ENCODE results near the gene PRDM16.

The PRDM16 gene

DNA sequence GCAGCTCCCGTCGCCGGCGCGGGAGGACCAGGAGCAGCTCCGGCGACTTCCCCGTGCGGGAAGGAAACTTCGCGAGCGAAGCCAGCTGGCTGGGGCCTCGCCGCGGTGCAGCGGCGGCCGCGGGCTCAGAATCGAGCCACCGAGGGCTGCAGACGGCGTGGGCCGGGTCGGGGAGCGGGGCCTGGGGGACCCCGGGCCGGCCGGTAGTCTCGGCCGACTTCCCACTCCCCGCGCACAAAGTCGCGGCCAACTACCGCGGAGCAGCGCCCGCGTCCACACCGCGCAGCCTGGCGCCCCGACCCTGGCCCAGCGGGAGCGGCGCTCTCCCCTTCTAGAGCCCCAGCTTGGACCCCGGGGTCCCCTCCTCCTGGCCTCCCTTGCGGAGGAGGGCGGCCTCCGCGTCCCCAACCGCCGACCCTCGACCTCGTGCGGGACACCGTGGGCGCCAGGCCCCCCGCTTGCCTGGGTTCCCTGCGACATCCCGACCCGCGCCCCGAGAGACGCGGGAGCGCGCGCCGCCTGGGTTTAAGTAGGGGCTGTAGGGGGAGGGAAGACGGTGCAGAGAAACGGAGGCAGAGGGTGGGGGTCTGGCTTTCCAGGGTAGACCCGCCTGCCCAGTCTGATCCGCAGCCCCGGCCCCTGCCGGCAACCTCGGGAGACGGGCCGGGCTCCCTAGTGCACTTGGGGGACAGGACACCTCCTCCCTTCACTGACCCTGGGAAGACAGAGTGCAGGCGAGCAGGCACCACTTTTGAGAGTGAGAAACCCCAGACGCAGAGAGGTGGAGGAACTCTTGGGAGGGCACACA is 4.7 kb downstream of the PRDM16 start:
- H3K27ac ChIP-seq, result no peak overlapping the region
- H3K9me3 ChIP-seq, result no peaks in the 10 kb centered on the region
- H3K36me3 ChIP-seq, result no peaks in the 10 kb centered on the region
- peaks cover 99% of the 10 kb centered on the region for H3K27me3 ChIP-seq
- H3K4me1 ChIP-seq, result peaks cover 4% of the 10 kb centered on the region
- no peak for TF ChIP-seq Cebpa-rat (IDR thresholded peaks at IDR 0.05)
- H3K9ac ChIP-seq, result no peak overlapping the region
- no peak overlapping the region for H3K4me3 ChIP-seq
- no peak overlapping the region for H3K4me2 ChIP-seq
- H4K20me1 ChIP-seq, result peaks cover 92% of the 10 kb centered on the region

DNA sequence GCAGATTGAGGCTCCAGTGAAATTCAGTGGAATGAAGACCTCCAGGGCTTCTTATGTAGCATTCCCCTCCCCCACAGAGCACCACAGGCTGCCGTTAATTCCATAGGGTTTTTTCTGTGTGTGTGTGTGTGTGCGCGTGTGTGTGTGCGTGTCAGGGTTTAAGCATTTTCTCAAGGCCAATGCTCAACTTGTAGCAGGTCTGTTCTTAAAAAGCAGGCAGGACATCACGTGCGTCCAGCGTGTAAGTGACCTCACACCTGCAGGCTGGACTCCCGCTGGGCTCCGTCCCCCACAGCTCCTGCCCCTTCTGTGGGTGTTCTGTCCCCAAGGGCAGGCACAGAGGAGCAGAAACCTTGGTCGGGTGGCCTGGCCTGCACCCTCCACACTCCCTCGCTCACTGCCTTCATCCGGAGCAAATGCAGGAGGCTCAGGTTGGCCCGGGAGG is 5.3 kb downstream of the PRDM16 start:
- TF ChIP-seq Cebpa-rat (IDR thresholded peaks at IDR 0.05), result no peak
- Histone ChIP-seq H3K4me2 (no peak overlapping the region), H4K20me1 (peaks cover 95% of the 10 kb centered on the region), H3K27ac (no peak overlapping the region), H3K27me3 (peaks cover 99% of the 10 kb centered on the region), H3K36me3 (no peaks in the 10 kb centered on the region), H3K4me3 (no peak overlapping the region), H3K9me3 (no peaks in the 10 kb centered on the region), H3K4me1 (no peaks in the 10 kb centered on the region), H3K9ac (no peak overlapping the region)

DNA sequence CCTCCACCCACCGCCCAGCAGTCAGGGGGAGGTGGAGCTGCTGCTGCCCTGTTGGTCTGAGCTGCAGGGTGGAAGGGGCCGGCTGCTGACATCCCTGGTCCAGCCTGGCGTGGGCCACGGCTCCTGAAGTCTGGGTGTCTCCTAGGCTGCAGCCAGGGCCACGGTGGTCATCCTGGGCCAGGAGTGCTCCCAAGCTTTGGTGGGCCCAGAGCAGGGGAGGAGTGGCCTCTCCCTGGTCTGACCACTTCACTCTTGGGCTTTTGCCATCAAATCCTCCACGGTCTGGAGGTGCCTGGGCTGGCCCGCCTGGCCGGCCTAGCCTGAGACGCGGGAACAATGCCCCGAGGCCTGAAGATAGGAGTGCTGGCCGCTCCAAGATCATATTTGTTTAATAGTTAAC is 5.8 kb downstream of the PRDM16 start:
- Histone ChIP-seq H3K4me1 (no peaks in the 10 kb centered on the region), H3K9ac (no peak overlapping the region), H3K4me2 (no peak overlapping the region), H4K20me1 (peaks cover 98% of the 10 kb centered on the region), H3K27ac (no peak overlapping the region), H3K27me3 (peaks cover 100% of the 10 kb centered on the region), H3K4me3 (no peak overlapping the region), H3K9me3 (no peaks in the 10 kb centered on the region), H3K36me3 (no peaks in the 10 kb centered on the region)
- no peak for TF ChIP-seq Cebpa-rat (IDR thresholded peaks at IDR 0.05)

DNA sequence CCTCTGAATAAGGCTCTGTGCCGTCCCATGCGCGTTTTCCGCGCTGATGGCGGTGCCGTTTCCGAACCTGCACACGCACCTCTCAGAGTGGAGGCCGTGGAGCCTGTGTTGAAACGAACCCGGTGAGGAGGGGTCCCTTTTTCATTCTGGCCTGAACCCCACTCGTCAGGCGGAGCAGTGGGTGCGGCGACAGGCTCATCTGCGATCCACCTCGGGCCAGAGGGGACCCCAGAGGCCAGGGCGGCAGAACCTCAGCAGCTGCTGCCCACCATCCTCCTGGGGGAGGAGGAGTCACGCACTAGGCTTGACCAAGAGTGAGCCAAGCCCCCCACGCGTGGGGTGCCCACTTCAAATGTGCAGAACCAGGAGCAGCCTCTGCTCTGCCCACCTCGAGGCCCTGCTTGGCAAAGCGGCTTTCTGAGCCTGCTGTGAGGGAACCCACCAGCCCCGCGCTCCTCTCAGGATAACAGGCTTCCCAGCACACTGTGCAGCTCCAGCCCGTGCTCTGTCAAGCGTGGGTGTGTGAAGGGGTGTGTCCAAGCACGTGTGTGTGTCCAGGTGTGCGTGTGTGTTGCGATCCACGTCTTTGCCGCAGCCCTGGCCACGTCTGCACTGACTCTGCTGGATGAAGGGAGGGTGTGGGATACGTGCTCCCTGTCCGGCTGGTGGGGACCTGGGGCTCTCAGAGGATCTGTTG is 6.8 kb downstream of the PRDM16 start:
- Histone ChIP-seq H3K4me3 (no peak overlapping the region), H3K4me2 (no peak overlapping the region), H4K20me1 (peaks cover 95% of the 10 kb centered on the region), H3K27ac (no peak overlapping the region), H3K9me3 (no peaks in the 10 kb centered on the region), H3K9ac (no peak overlapping the region), H3K36me3 (no peaks in the 10 kb centered on the region), H3K4me1 (no peaks in the 10 kb centered on the region), H3K27me3 (peaks cover 98% of the 10 kb centered on the region)
- TF ChIP-seq Cebpa-rat (IDR thresholded peaks at IDR 0.05), result no peak

DNA sequence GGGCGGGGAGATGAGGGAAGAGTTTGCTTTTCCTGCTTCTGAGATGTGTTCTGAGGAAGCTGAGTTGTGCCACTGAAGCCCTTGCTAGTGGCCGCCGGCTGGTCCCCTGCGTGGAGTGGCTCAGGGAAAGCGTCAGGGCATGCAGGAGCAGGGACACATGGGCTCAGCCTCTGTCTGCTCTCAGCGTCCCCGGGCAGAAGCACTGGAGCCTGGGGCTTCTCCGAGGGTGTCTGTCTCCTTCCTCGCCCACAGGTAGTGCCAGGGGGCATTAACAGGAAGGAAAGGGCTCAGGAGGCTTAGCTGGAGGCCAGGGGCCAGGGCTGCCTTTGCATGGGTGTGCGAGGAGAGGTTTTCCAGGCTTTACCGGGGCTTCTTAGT is 7.3 kb downstream of the PRDM16 start:
- Histone ChIP-seq H3K4me1 (no peaks in the 10 kb centered on the region), H3K4me2 (no peak overlapping the region), H3K27ac (no peak overlapping the region), H4K20me1 (peaks cover 95% of the 10 kb centered on the region), H3K9me3 (no peaks in the 10 kb centered on the region), H3K9ac (no peak overlapping the region), H3K27me3 (peaks cover 98% of the 10 kb centered on the region), H3K36me3 (no peaks in the 10 kb centered on the region), H3K4me3 (no peak overlapping the region)
- TF ChIP-seq Cebpa-rat (IDR thresholded peaks at IDR 0.05), result no peak

DNA sequence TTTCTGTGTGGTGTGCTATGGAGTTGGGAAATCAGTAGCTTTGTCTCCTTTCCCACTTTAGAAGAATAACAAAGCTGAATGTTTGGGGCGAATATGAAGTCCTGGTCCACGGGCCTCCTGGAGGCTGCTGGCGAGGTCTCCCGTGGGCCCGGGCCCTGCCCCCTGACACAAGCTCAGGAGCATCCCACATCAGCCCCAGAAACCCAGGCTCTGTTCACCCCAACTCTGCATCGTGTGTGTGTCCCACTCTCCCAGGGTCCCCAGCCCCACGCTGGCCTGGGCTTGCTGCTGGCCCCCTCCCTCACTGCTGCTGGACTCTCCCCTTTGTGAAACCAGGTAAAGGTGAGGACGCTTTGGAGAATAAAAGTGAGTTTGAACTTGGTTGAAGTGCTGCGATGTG is 8.1 kb downstream of the PRDM16 start:
- no peak overlapping the region for H3K27ac ChIP-seq
- H3K27me3 ChIP-seq, result peaks cover 98% of the 10 kb centered on the region
- no peak overlapping the region for H3K9ac ChIP-seq
- no peaks in the 10 kb centered on the region for H3K4me1 ChIP-seq
- H3K4me2 ChIP-seq, result no peak overlapping the region
- no peak overlapping the region for H3K4me3 ChIP-seq
- peaks cover 92% of the 10 kb centered on the region for H4K20me1 ChIP-seq
- no peaks in the 10 kb centered on the region for H3K9me3 ChIP-seq
- no peak for TF ChIP-seq Cebpa-rat (IDR thresholded peaks at IDR 0.05)
- H3K36me3 ChIP-seq, result no peaks in the 10 kb centered on the region

DNA sequence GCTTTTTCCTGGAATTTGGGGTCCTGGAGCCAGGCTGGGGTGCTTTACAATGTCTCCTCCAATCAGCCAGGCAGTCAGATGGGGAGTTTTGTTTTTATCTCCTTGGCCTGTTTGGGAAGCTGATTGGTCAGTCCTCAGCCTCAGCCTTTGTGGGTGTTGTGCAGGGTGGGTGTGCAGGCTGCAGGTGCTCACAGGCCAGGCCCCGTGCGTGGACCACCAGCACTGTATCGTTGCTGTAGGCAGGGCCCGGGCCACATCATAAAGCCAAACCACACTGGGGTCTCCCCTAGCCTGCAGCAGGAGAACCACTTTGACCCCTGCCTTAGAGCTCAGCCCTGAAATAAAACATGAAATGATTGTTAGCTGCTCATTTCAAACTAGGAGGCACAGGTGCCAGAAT is 8.6 kb downstream of the PRDM16 start:
- Histone ChIP-seq H3K4me1 (no peaks in the 10 kb centered on the region), H3K36me3 (no peaks in the 10 kb centered on the region), H3K4me3 (no peak overlapping the region), H3K27ac (no peak overlapping the region), H3K4me2 (no peak overlapping the region), H3K27me3 (peaks cover 98% of the 10 kb centered on the region), H3K9ac (no peak overlapping the region), H4K20me1 (peaks cover 88% of the 10 kb centered on the region), H3K9me3 (no peaks in the 10 kb centered on the region)
- no peak for TF ChIP-seq Cebpa-rat (IDR thresholded peaks at IDR 0.05)

DNA sequence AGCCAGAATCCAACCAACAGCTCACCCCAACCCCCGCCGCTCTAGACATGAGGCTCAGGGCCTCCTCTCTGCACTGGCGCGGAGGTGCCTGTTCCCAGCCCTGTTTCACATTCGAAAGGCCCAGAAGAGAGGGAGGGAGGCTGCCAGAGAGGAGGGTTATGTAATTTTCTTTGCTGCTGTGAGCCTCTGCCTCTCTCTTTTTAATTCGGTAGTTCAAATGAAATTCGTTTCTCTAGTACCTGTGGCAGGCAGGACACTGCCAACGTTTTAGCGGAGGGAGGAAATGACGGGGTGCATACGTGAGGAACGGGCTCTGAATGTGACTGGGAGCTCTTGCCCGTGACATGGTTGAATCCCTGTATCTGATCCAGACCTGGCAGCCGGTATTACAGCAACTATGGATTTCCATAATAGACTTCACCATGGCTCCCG is 9.4 kb downstream of the PRDM16 start:
- TF ChIP-seq Cebpa-rat (IDR thresholded peaks at IDR 0.05), result no peak

DNA sequence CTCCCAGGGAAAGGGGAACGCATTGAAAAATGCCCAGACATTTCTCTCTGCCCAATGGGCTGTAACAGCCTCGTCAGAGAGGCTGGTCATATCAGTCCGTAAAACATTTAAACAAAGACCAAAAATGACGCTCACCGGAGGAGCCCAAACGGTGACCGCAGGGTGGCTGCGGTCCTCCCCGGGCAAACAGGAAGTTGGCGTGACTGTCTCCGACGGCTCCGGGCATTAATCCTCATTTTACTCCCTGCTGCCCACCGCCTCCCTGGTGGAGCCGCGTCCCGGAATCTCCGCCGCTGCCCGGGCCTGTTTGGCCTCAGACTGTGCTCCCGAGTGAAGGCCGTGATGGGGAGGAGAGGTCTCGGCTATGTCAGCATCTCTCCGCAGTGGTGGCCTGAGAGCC is 9.9 kb downstream of the PRDM16 start:
- H3K4me2 ChIP-seq, result no peak overlapping the region
- no peak overlapping the region for H3K9ac ChIP-seq
- H3K4me1 ChIP-seq, result no peaks in the 10 kb centered on the region
- TF ChIP-seq Cebpa-rat (IDR thresholded peaks at IDR 0.05), result no peak
- no peaks in the 10 kb centered on the region for H3K36me3 ChIP-seq
- peaks cover 95% of the 10 kb centered on the region for H3K27me3 ChIP-seq
- H3K4me3 ChIP-seq, result no peak overlapping the region
- H3K27ac ChIP-seq, result no peak overlapping the region
- peaks cover 76% of the 10 kb centered on the region for H4K20me1 ChIP-seq
- H3K9me3 ChIP-seq, result no peaks in the 10 kb centered on the region

More for the DNA sequence above, 9.4 kb downstream of the PRDM16 start:
- Histone ChIP-seq H3K9me3 (no peaks in the 10 kb centered on the region), H3K4me3 (no peak overlapping the region), H3K4me1 (no peaks in the 10 kb centered on the region), H3K27me3 (peaks cover 97% of the 10 kb centered on the region), H3K4me2 (no peak overlapping the region), H4K20me1 (peaks cover 79% of the 10 kb centered on the region), H3K9ac (no peak overlapping the region), H3K36me3 (no peaks in the 10 kb centered on the region), H3K27ac (no peak overlapping the region)

DNA sequence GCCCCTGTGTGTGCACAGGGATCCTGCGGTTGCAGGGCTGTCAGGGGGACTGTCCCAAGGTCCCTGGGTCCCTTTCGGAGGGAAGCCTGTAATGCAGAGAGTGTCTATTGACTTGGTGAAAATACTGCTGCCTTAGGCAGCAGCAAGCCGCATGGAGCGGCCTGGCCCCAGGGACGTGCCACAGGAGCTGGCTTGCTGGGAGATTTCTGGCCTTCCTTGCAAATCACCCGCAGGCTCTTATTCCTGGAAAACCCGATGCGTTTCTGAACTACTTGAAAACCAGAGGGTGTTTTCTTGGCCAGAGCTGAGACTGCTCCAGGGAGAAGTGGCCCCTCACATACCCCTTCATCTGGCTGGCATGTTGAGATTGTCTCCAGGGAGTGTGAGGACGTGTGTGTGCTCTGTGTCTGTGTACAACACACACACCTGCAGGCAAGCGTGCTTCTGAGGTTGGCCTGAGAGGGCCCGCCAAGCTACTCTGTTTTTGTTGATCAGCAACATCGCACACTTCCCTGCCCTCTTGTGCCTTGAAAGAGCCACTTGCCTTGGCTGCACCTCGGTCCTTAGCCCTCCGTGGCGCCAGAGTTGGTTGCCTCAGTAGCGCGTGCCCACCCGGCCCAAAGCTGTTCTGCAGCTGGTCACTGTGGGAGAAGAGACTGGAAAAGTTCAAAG is 10.5 kb downstream of the PRDM16 start:
- Histone ChIP-seq H3K4me2 (no peak overlapping the region), H4K20me1 (peaks cover 76% of the 10 kb centered on the region), H3K9ac (no peak overlapping the region), H3K4me1 (no peaks in the 10 kb centered on the region), H3K27ac (no peak overlapping the region), H3K27me3 (peaks cover 95% of the 10 kb centered on the region), H3K36me3 (no peaks in the 10 kb centered on the region), H3K4me3 (no peak overlapping the region), H3K9me3 (no peaks in the 10 kb centered on the region)
- TF ChIP-seq Cebpa-rat (IDR thresholded peaks at IDR 0.05), result no peak

All from BLaER1 (cell line).